ENCODE data around the gene HS3ST2.

The HS3ST2 gene

DNA sequence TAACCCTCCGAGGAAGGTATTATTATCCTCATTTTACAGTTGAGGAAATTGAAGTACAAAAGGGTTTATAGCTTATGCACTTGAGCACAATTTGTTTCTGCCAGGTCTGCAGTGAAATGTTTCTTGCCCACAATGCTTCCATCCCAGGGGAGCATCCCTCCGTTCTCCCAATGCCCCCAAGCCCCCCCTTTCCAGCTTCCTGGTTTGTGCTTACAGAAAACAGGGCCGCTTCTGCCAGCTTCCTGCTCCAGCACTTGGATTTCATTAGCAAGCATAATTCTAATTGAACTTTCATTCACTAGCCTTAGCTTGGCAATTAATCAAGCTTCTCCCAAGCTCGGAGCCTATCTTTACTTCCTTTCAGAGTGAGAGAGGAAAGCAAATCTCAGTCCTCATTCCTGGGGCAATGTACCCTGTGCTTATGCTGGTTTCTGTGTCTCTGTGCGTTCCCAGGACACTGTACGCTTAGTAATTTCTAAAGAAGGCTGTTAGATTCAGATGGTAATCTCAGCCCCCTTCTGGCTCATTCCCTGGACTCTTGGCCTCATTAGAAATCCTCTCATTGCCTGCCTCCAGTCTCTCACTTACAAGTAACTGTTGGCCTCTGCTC is 141.6 kb downstream of the HS3ST2 start:
- no peak for TF ChIP-seq POLR2AphosphoS5 (IDR thresholded peaks at IDR 0.05; ENCODE audit: low read depth, low read length)
- TF ChIP-seq SIN3A (IDR thresholded peaks at IDR 0.05; ENCODE audit: borderline replicate concordance, insufficient read depth, low read length), result no peak
- TF ChIP-seq, protein P1, sequence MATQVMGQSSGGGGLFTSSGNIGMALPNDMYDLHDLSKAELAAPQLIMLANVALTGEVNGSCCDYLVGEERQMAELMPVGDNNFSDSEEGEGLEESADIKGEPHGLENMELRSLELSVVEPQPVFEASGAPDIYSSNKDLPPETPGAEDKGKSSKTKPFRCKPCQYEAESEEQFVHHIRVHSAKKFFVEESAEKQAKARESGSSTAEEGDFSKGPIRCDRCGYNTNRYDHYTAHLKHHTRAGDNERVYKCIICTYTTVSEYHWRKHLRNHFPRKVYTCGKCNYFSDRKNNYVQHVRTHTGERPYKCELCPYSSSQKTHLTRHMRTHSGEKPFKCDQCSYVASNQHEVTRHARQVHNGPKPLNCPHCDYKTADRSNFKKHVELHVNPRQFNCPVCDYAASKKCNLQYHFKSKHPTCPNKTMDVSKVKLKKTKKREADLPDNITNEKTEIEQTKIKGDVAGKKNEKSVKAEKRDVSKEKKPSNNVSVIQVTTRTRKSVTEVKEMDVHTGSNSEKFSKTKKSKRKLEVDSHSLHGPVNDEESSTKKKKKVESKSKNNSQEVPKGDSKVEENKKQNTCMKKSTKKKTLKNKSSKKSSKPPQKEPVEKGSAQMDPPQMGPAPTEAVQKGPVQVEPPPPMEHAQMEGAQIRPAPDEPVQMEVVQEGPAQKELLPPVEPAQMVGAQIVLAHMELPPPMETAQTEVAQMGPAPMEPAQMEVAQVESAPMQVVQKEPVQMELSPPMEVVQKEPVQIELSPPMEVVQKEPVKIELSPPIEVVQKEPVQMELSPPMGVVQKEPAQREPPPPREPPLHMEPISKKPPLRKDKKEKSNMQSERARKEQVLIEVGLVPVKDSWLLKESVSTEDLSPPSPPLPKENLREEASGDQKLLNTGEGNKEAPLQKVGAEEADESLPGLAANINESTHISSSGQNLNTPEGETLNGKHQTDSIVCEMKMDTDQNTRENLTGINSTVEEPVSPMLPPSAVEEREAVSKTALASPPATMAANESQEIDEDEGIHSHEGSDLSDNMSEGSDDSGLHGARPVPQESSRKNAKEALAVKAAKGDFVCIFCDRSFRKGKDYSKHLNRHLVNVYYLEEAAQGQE (IDR thresholded peaks at IDR 0.05; ENCODE audit: insufficient read depth in 1 of 2, low read depth in 2 of 2, low read length in 2 of 2), result no peak
- no peak for TF ChIP-seq TAF1 (IDR thresholded peaks at IDR 0.05; ENCODE audit: borderline replicate concordance, insufficient read depth, low read length)
- TF ChIP-seq FOXP2 (optimal IDR thresholded peaks at IDR 0.05; ENCODE audit: borderline replicate concordance, extremely low read depth, extremely low read length, insufficient read depth), result no peak

DNA sequence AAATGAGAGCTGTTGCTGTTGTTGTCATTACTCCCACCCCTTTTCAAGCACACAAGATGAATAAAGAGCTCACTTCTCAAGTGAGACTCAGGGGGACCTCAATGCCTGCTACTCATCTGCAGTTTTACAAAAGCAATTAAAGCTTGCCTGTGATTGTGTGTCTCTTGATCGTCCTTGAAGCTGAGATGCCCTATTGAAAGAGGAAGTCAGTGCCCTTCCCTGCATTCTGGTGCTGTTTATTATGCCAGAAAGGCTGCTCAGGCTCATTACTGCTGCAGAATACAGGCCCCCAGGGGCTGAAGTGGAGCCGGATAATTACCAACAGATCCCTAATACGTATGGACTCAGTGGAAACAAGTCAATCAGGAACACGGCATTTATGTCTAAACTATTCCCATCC is 147.2 kb downstream of the HS3ST2 start:
- TF ChIP-seq POLR2AphosphoS5 (IDR thresholded peaks at IDR 0.05; ENCODE audit: low read depth, low read length) (no peak), FOXP2 (optimal IDR thresholded peaks at IDR 0.05; ENCODE audit: borderline replicate concordance, extremely low read depth, extremely low read length, insufficient read depth) (no peak), SIN3A (IDR thresholded peaks at IDR 0.05; ENCODE audit: borderline replicate concordance, insufficient read depth, low read length) (no peak), TAF1 (IDR thresholded peaks at IDR 0.05; ENCODE audit: borderline replicate concordance, insufficient read depth, low read length) (no peak)
- TF ChIP-seq, protein P1 (IDR thresholded peaks at IDR 0.05; ENCODE audit: insufficient read depth in 1 of 2, low read depth in 2 of 2, low read length in 2 of 2), result no peak

GRCh38 chr16:22962905-22963304 is 148.9 kb downstream of the HS3ST2 start:
- TF ChIP-seq SIN3A (IDR thresholded peaks at IDR 0.05; ENCODE audit: borderline replicate concordance, insufficient read depth, low read length), result no peak
